Parathyroid adenoma (tissue), 2 donors: Measurements from ENCODE around the gene FOXC2.

ENCODE experiments used
- H2AFZ ChIP-seq: fragments of 300-600 bp; sonication (generic); one replicate; pipeline ENCODE4 v1.7.0; 2017; ENCODE audit warnings: antibody characterized with exemption, mild to moderate bottlenecking
- H3K27ac ChIP-seq: fragments of 300-600 bp; sonication (generic); one replicate; pipeline ENCODE4 v1.7.0; 2017
- H3K27me3 ChIP-seq: fragments of 300-600 bp; sonication (generic); one replicate; pipeline ENCODE4 v1.7.0; 2017; ENCODE audit warnings: low read length; ENCODE audit not compliant: control insufficient read depth, insufficient read depth
- H3K36me3 ChIP-seq: fragments of 300-600 bp; sonication (generic); one replicate; pipeline ENCODE4 v1.7.0; 2017; ENCODE audit warnings: low read length; ENCODE audit not compliant: control insufficient read depth, insufficient read depth
- H3K4me1 ChIP-seq: fragments of 300-600 bp; sonication (generic); one replicate; pipeline ENCODE4 v1.7.0; 2017; ENCODE audit warnings: control low read depth
- H3K4me2 ChIP-seq: fragments of 300-600 bp; sonication (generic); one replicate; pipeline ENCODE4 v1.7.0; 2017; ENCODE audit warnings: low read length
- H3K4me3 ChIP-seq: fragments of 300-600 bp; sonication (generic); one replicate; pipeline ENCODE4 v1.7.0; 2017; ENCODE audit warnings: low read depth, low read length
- H3K79me2 ChIP-seq: fragments of 300-600 bp; sonication (generic); one replicate; pipeline ENCODE4 v1.7.0; 2017; ENCODE audit warnings: control low read depth
- H3K9ac ChIP-seq: fragments of 300-600 bp; sonication (generic); one replicate; pipeline ENCODE4 v1.7.0; 2017; ENCODE audit warnings: mild to moderate bottlenecking
- H3K9me3 ChIP-seq: fragments of 300-600 bp; sonication (generic); one replicate; pipeline ENCODE4 v1.7.0; 2017; ENCODE audit warnings: low read length; ENCODE audit not compliant: control insufficient read depth
- TF ChIP-seq, protein P1 (sequence below): fragments of 300-600 bp; sonication (generic); IDR thresholded peaks from one replicate; pipeline ENCODE4 v1.7.0; 2017; ENCODE audit warnings: antibody characterized with exemption, mild to moderate bottlenecking
- donor health status: primary hyperparathyroidism.

The FOXC2 gene

DNA sequence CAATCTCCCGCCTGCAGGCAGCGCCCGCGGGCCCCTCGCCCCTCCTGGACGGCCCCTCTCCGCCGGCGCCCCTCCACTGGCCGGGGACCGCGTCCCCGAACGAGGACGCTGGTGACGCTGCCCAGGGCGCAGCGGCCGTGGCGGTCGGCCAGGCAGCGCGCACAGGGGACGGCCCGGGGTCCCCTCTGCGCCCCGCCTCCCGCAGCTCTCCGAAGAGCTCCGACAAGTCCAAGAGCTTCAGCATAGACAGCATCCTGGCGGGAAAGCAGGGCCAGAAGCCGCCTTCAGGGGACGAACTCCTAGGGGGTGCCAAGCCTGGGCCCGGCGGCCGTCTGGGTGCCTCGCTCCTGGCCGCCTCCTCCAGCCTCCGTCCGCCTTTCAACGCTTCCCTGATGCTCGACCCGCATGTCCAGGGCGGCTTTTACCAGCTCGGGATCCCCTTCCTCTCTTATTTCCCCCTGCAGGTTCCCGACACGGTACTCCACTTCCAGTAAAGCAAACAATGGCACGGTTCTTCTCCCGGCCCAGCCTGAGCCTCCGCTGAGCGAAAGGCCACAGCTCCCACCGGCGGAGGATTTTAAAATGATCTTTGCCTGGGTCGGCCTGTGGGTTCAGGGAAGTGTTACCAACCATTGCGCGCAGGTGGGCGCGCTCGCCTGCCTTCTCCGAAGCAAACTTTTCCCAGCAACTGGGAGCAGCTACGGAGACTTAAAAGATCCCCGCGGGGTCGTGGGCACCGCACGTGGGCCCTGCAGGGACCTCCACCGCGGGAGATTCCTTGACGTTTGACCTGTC is 12.8 kb downstream of the FOXC2 start:
- Histone ChIP-seq H3K9me3 (no peaks in the 10 kb centered on the region), H3K36me3 (no peaks in the 10 kb centered on the region), H3K4me1 (no peaks in the 10 kb centered on the region), H2AFZ (no peak overlapping the region), H3K4me3 (no peak overlapping the region), H3K4me2 (no peak overlapping the region), H3K27ac (no peak overlapping the region), H3K79me2 (no peaks in the 10 kb centered on the region), H3K9ac (no peak overlapping the region), H3K27me3 (peaks cover 5% of the 10 kb centered on the region)
- TF ChIP-seq, protein P1, sequence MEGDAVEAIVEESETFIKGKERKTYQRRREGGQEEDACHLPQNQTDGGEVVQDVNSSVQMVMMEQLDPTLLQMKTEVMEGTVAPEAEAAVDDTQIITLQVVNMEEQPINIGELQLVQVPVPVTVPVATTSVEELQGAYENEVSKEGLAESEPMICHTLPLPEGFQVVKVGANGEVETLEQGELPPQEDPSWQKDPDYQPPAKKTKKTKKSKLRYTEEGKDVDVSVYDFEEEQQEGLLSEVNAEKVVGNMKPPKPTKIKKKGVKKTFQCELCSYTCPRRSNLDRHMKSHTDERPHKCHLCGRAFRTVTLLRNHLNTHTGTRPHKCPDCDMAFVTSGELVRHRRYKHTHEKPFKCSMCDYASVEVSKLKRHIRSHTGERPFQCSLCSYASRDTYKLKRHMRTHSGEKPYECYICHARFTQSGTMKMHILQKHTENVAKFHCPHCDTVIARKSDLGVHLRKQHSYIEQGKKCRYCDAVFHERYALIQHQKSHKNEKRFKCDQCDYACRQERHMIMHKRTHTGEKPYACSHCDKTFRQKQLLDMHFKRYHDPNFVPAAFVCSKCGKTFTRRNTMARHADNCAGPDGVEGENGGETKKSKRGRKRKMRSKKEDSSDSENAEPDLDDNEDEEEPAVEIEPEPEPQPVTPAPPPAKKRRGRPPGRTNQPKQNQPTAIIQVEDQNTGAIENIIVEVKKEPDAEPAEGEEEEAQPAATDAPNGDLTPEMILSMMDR = no peak

DNA sequence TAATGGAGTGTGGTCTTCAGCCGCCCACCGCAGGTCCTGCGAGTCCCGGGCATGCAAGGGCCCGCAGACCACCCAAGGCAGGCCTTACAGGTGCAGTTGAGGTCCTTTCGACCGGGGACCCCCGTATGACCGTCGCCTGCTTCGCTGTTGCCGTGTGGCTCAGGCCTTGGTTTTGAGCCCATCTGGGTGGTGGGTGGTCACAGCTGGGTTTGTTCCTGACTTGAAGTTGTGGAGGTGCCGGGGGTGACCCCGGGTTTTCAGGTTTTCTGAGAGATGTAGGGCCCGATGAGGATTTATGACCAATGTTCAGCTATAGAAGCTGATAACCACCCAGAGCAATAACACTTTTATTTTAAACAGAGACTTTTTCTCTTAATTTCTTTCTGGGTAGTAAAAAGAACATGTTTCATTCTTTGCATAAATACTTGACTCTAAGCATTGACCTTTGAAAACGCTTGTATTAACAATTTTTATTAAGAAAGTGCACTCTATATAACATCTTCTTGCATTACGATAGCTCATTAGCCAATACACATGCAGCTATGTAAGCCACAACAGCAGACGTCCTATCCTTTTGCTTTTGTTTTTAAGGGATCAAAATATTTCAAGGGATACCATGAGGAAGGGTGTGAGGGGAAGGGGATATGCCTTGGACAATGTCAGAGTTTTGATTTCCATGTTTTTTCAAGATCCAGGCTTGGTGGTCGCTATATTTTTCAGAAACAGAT is 13.6 kb downstream of the FOXC2 start:
- H3K27ac ChIP-seq = no peak overlapping the region
- H2AFZ ChIP-seq = no peak overlapping the region
- H3K4me3 ChIP-seq = no peak overlapping the region
- no peak overlapping the region for H3K4me2 ChIP-seq
- no peaks in the 10 kb centered on the region for H3K4me1 ChIP-seq
- TF ChIP-seq, protein P1 = no peak
- no peaks in the 10 kb centered on the region for H3K79me2 ChIP-seq
- H3K9ac ChIP-seq = no peak overlapping the region
- H3K27me3 ChIP-seq = no peaks in the 10 kb centered on the region
- H3K36me3 ChIP-seq = no peaks in the 10 kb centered on the region
- H3K9me3 ChIP-seq = no peaks in the 10 kb centered on the region

DNA sequence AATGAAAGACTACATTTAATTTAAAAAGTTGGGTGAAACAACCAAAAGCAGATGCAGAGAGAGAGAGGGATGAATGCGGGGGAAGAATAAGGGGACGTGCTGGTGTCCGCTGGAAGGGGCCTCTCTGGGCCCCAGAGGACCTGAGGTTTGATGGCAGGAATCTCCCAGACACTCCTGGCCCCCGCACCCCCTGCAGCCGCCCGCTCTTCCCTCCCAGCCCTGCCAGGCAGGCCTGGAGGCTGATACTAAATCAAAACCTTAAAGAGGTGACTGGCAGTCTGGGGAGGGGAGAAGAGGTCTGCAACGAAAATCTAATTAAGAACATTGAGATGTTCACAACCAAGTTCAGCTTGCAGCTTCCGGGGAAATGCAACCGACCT is 14.2 kb downstream of the FOXC2 start:
- Histone ChIP-seq H3K4me2 (no peak overlapping the region), H3K9me3 (no peaks in the 10 kb centered on the region), H3K79me2 (no peaks in the 10 kb centered on the region), H3K27ac (no peak overlapping the region), H3K4me3 (no peak overlapping the region), H3K36me3 (no peaks in the 10 kb centered on the region), H3K27me3 (no peaks in the 10 kb centered on the region), H3K9ac (no peak overlapping the region), H2AFZ (no peak overlapping the region), H3K4me1 (no peaks in the 10 kb centered on the region)
- TF ChIP-seq, protein P1 = no peak

DNA sequence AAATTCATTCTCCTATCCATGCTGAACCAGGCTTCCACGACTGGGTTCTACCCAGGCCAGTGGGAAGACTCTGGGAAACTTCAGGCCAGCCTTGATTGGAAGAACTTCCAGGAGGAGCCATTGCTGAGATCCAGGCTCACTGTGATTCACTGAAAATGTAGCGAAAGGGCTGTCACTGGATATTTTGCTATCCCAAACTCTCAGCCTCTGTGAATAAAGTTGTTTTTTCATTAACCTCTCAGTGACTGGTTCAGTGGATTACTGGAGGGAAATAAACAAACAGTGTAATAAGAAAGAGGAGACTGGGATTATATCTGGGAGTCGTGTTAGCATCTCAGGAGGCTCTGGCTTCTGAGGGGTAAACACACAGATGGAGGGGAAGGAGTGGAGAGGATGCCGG is 14.8 kb downstream of the FOXC2 start:
- no peak overlapping the region for H2AFZ ChIP-seq
- no peak overlapping the region for H3K4me3 ChIP-seq
- H3K9me3 ChIP-seq = no peaks in the 10 kb centered on the region
- no peaks in the 10 kb centered on the region for H3K79me2 ChIP-seq
- no peak overlapping the region for H3K9ac ChIP-seq
- no peaks in the 10 kb centered on the region for H3K4me1 ChIP-seq
- H3K36me3 ChIP-seq = no peaks in the 10 kb centered on the region
- H3K27me3 ChIP-seq = no peaks in the 10 kb centered on the region
- H3K4me2 ChIP-seq = no peak overlapping the region
- TF ChIP-seq, protein P1 = no peak
- no peak overlapping the region for H3K27ac ChIP-seq
